Breast epithelium (tissue), 4 donors: ENCODE results near the gene ABTB2. TPM values are rescaled to one million over a fixed set of nuclear protein-coding genes. Genes with fewer than 3 reads are reported as not detected.
A peak's percentile ranks its signal among the peaks of the same experiment; 100 is the strongest.

Experiments used
- DNase-seq, 2 donors: peaks; one replicate each; pipeline ENCODE4 v3.0.0-alpha.2; 2019; ENCODE audit warnings: low spot score in 2 of 2
- H3K27ac ChIP-seq, 2 donors: fragments of 200-600 bp; sonication (generic) in 1 of 2; one replicate each; pipeline ENCODE4 v1.5.1; 2016 to 2019; ENCODE audit warnings: mild to moderate bottlenecking in 1 of 2
- H3K27me3 ChIP-seq, 2 donors: fragments of 200-600 bp; sonication (generic) in 1 of 2; one replicate each; pipeline versions ENCODE4 v1.5.1 to v1.6.0; 2017 to 2019; ENCODE audit warnings: control low read depth in 1 of 2, mild to moderate bottlenecking in 1 of 2
- H3K36me3 ChIP-seq: fragments of 200-600 bp; one replicate; pipeline ENCODE4 v1.5.1; 2019
- H3K4me1 ChIP-seq, 2 donors: fragments of 200-600 bp; sonication (generic); one replicate each; pipeline ENCODE4 v1.5.1; 2016 to 2019; ENCODE audit warnings: control low read depth in 1 of 2
- H3K4me3 ChIP-seq, 3 donors: fragments of 200-600 bp; sonication (generic); 1 replicate in 2 of 3; 2 replicates in 1 of 3; pipeline ENCODE4 v1.5.1; 2016 to 2019; ENCODE audit warnings: mild to moderate bottlenecking in 3 of 3, moderate library complexity in 2 of 3
- H3K9me3 ChIP-seq, 2 donors: fragments of 200-600 bp; sonication (generic) in 1 of 2; one replicate each; pipeline ENCODE4 v1.5.1; 2016 to 2019; ENCODE audit warnings: control low read depth in 1 of 2
- CTCF ChIP-seq, 3 donors: fragments of 450-650 bp; IDR thresholded peaks; one replicate each; pipeline ENCODE4 v1.5.1; 2016 to 2017; ENCODE audit warnings: antibody characterized with exemption in 3 of 3, mild to moderate bottlenecking in 3 of 3, moderate library complexity in 3 of 3
- POLR2A ChIP-seq: fragments of 450-650 bp; IDR thresholded peaks from one replicate; pipeline ENCODE4 v1.6.1; 2016; ENCODE audit warnings: antibody characterized with exemption, mild to moderate bottlenecking, moderate library complexity
- POLR2AphosphoS5 ChIP-seq, 3 donors: sonication (generic); formaldehyde crosslinking; IDR thresholded peaks; one replicate each; pipeline ENCODE4 v1.6.1; 2017; ENCODE audit warnings: antibody characterized with exemption in 3 of 3
- intact Hi-C: fragments of 100-400 bp; cut with DNase I; formaldehyde crosslinking; loops from one replicate; pipeline ENCODE4 v1.15.1; 2023; ENCODE audit warnings: low total_unique reads
- total RNA-seq, 3 donors: library from RNA; depleted of rRNA; stranded (reverse); fragments of >200 nt; gene quantifications; one replicate each; pipeline ENCODE4 v1.1.0, GENCODE V29; 2016

ABTB2 gene
- total RNA-seq, 3 donors from 2014 or later: 1.3 to 5.6 (median 1.9) TPM

GRCh38 chr11:34267417-34267816, 90.4 kb downstream of the ABTB2 start:
- no peak for TF ChIP-seq POLR2AphosphoS5 (IDR thresholded peaks at IDR 0.05)
- TF ChIP-seq CTCF (IDR thresholded peaks at IDR 0.05): no peak
- TF ChIP-seq POLR2A: no peak
- Histone ChIP-seq H3K27me3 (no peaks in the 10 kb centered on the region), H3K27ac (peak overlapping the region; percentile 64 to 81), H3K4me3 (no peak overlapping the region), H3K9me3 (no peaks in the 10 kb centered on the region), H3K36me3 (no peaks in the 10 kb centered on the region), H3K4me1 (peaks cover 13 to 15% of the 10 kb centered on the region in 2 donors)
- intact Hi-C loops: no loop called here
- DNase-seq: no peak

GRCh38 chr11:34267013-34267412, 90.8 kb downstream of the ABTB2 start:
- Histone ChIP-seq H3K9me3 (no peaks in the 10 kb centered on the region), H3K27me3 (no peaks in the 10 kb centered on the region), H3K4me1 (peaks cover 13 to 15% of the 10 kb centered on the region in 2 donors), H3K27ac (peak overlapping the region; percentile 64 to 81), H3K36me3 (no peaks in the 10 kb centered on the region), H3K4me3 (no peak overlapping the region)
- TF ChIP-seq CTCF (IDR thresholded peaks at IDR 0.05) (no peak), POLR2AphosphoS5 (IDR thresholded peaks at IDR 0.05) (peak in 1 of 3 donors; percentile 27)
- intact Hi-C loops: no loop called here
- peak in 1 of 2 donors; percentile 65 for DNase-seq

- Histone ChIP-seq H3K36me3 (no peaks in the 10 kb centered on the region), H3K4me1 (peaks cover 13 to 15% of the 10 kb centered on the region in 2 donors), H3K4me3 (no peak overlapping the region), H3K27ac (peak overlapping the region; percentile 64 to 81), H3K27me3 (no peaks in the 10 kb centered on the region), H3K9me3 (no peaks in the 10 kb centered on the region)
- no peak for TF ChIP-seq POLR2AphosphoS5 (IDR thresholded peaks at IDR 0.05)
- DNase-seq: peak in 1 of 2 donors; percentile 52
- intact Hi-C loops: no loop called here
Observed at GRCh38 chr11:34266090-34266912, 91.5 kb downstream of the ABTB2 start.

GRCh38 chr11:34264303-34265110, 93.3 kb downstream of the ABTB2 start:
- intact Hi-C loops: no loop called here
- no peaks in the 10 kb centered on the region for H3K36me3 ChIP-seq
- no peaks in the 10 kb centered on the region for H3K27me3 ChIP-seq
- H3K9me3 ChIP-seq: no peaks in the 10 kb centered on the region
- no peak overlapping the region for H3K4me3 ChIP-seq
- no peak for DNase-seq
- peak overlapping the region; percentile 75 to 88 for H3K27ac ChIP-seq
- H3K4me1 ChIP-seq: peaks cover 13 to 15% of the 10 kb centered on the region in 2 donors
- TF ChIP-seq POLR2A (no peak), CTCF (IDR thresholded peaks at IDR 0.05) (no peak)

- Histone ChIP-seq H3K36me3 (no peaks in the 10 kb centered on the region), H3K27me3 (no peaks in the 10 kb centered on the region), H3K4me3 (no peak overlapping the region), H3K9me3 (no peaks in the 10 kb centered on the region), H3K4me1 (peaks cover 13 to 15% of the 10 kb centered on the region in 2 donors), H3K27ac (peak overlapping the region; percentile 75 to 88)
- TF ChIP-seq CTCF (IDR thresholded peaks at IDR 0.05): no peak
- peak in 1 of 3 donors; percentile 16 for TF ChIP-seq POLR2AphosphoS5 (IDR thresholded peaks at IDR 0.05)
- no peak for TF ChIP-seq POLR2A
- intact Hi-C loops: no loop called here
- peak; percentile 70 for DNase-seq
Observed at GRCh38 chr11:34263441-34264091, 94.2 kb downstream of the ABTB2 start.
